ENCODE data around the gene FAM221B. TPM values are rescaled to one million over a fixed set of nuclear protein-coding genes. Genes with fewer than 3 reads are reported as not detected.

The FAM221B gene
- total and polyA plus RNA-seq, 2 experiments from 2014 or later = 0.47 TPM; not detected in 1

GRCh38 chr9:35818341-35818740 lies 10.2 kb downstream of the FAM221B start (continued):
- TF ChIP-seq, protein P1, sequence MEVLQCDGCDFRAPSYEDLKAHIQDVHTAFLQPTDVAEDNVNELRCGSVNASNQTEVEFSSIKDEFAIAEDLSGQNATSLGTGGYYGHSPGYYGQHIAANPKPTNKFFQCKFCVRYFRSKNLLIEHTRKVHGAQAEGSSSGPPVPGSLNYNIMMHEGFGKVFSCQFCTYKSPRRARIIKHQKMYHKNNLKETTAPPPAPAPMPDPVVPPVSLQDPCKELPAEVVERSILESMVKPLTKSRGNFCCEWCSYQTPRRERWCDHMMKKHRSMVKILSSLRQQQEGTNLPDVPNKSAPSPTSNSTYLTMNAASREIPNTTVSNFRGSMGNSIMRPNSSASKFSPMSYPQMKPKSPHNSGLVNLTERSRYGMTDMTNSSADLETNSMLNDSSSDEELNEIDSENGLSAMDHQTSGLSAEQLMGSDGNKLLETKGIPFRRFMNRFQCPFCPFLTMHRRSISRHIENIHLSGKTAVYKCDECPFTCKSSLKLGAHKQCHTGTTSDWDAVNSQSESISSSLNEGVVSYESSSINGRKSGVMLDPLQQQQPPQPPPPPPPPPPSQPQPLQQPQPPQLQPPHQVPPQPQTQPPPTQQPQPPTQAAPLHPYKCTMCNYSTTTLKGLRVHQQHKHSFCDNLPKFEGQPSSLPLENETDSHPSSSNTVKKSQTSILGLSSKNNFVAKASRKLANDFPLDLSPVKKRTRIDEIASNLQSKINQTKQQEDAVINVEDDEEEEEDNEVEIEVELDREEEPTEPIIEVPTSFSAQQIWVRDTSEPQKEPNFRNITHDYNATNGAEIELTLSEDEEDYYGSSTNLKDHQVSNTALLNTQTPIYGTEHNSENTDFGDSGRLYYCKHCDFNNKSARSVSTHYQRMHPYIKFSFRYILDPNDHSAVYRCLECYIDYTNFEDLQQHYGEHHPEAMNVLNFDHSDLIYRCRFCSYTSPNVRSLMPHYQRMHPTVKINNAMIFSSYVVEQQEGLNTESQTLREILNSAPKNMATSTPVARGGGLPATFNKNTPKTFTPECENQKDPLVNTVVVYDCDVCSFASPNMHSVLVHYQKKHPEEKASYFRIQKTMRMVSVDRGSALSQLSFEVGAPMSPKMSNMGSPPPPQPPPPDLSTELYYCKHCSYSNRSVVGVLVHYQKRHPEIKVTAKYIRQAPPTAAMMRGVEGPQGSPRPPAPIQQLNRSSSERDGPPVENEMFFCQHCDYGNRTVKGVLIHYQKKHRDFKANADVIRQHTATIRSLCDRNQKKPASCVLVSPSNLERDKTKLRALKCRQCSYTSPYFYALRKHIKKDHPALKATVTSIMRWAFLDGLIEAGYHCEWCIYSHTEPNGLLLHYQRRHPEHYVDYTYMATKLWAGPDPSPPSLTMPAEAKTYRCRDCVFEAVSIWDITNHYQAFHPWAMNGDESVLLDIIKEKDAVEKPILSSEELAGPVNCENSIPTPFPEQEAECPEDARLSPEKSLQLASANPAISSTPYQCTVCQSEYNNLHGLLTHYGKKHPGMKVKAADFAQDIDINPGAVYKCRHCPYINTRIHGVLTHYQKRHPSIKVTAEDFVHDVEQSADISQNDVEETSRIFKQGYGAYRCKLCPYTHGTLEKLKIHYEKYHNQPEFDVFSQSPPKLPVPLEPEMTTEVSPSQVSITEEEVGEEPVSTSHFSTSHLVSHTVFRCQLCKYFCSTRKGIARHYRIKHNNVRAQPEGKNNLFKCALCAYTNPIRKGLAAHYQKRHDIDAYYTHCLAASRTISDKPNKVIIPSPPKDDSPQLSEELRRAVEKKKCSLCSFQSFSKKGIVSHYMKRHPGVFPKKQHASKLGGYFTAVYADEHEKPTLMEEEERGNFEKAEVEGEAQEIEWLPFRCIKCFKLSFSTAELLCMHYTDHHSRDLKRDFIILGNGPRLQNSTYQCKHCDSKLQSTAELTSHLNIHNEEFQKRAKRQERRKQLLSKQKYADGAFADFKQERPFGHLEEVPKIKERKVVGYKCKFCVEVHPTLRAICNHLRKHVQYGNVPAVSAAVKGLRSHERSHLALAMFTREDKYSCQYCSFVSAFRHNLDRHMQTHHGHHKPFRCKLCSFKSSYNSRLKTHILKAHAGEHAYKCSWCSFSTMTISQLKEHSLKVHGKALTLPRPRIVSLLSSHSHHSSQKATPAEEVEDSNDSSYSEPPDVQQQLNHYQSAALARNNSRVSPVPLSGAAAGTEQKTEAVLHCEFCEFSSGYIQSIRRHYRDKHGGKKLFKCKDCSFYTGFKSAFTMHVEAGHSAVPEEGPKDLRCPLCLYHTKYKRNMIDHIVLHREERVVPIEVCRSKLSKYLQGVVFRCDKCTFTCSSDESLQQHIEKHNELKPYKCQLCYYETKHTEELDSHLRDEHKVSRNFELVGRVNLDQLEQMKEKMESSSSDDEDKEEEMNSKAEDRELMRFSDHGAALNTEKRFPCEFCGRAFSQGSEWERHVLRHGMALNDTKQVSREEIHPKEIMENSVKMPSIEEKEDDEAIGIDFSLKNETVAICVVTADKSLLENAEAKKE (CRISPR knock-in tag; IDR thresholded peaks at IDR 0.05) = no peak
- no peak for TF ChIP-seq CREB1 (CRISPR knock-in tag; IDR thresholded peaks at IDR 0.05; ENCODE audit: low read depth)
- no peak for TF ChIP-seq ZNF114 (CRISPR knock-in tag; IDR thresholded peaks at IDR 0.05)
- no peak for TF ChIP-seq EZH2phosphoT487 (IDR thresholded peaks at IDR 0.05; ENCODE audit: unreplicated experiment)
- no peak for TF ChIP-seq NANOG (IDR thresholded peaks at IDR 0.05; ENCODE audit: borderline replicate concordance)
- TF ChIP-seq STAT1 (IDR thresholded peaks at IDR 0.05; ENCODE audit: unreplicated experiment) = no peak
- TF ChIP-seq ZNF331 (CRISPR knock-in tag; IDR thresholded peaks at IDR 0.05; ENCODE audit: low read depth) = no peak
- TF ChIP-seq EZH2 (IDR thresholded peaks at IDR 0.05; ENCODE audit: low read depth, unreplicated experiment) = no peak
- TF ChIP-seq, protein P2, sequence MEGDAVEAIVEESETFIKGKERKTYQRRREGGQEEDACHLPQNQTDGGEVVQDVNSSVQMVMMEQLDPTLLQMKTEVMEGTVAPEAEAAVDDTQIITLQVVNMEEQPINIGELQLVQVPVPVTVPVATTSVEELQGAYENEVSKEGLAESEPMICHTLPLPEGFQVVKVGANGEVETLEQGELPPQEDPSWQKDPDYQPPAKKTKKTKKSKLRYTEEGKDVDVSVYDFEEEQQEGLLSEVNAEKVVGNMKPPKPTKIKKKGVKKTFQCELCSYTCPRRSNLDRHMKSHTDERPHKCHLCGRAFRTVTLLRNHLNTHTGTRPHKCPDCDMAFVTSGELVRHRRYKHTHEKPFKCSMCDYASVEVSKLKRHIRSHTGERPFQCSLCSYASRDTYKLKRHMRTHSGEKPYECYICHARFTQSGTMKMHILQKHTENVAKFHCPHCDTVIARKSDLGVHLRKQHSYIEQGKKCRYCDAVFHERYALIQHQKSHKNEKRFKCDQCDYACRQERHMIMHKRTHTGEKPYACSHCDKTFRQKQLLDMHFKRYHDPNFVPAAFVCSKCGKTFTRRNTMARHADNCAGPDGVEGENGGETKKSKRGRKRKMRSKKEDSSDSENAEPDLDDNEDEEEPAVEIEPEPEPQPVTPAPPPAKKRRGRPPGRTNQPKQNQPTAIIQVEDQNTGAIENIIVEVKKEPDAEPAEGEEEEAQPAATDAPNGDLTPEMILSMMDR (conservative IDR thresholded peaks at IDR 0.05; ENCODE audit: low read depth in 2 of 2) = no peak
- no peak for TF ChIP-seq ETS1 (IDR thresholded peaks at IDR 0.05)

Measured in GM23338 (cell line).